Skin epidermis (tissue), 12 donors: ENCODE data around the gene SVEP1.
"Not testable (repeated sequence)": the region's sequence is repeated elsewhere in the genome, so short reads cannot be mapped to it uniquely, and the experiment has no call there.

Source experiments
- H3K27ac ChIP-seq, 21 experiments: fragments of 200-600 bp; sonication (generic) in 11 of 21; one replicate each; pipeline ENCODE4 v1.5.0; 2020; ENCODE audit warnings: mild to moderate bottlenecking in 3 of 21, inconsistent platforms in 2 of 21, moderate library complexity in 2 of 21
- H3K4me3 ChIP-seq, 7 experiments: fragments of 200-600 bp; sonication (generic) in 2 of 7; one replicate each; pipeline ENCODE4 v1.5.0; 2020; ENCODE audit warnings: inconsistent platforms in 2 of 7, mild to moderate bottlenecking in 2 of 7, moderate library complexity in 1 of 7

The SVEP1 gene

DNA sequence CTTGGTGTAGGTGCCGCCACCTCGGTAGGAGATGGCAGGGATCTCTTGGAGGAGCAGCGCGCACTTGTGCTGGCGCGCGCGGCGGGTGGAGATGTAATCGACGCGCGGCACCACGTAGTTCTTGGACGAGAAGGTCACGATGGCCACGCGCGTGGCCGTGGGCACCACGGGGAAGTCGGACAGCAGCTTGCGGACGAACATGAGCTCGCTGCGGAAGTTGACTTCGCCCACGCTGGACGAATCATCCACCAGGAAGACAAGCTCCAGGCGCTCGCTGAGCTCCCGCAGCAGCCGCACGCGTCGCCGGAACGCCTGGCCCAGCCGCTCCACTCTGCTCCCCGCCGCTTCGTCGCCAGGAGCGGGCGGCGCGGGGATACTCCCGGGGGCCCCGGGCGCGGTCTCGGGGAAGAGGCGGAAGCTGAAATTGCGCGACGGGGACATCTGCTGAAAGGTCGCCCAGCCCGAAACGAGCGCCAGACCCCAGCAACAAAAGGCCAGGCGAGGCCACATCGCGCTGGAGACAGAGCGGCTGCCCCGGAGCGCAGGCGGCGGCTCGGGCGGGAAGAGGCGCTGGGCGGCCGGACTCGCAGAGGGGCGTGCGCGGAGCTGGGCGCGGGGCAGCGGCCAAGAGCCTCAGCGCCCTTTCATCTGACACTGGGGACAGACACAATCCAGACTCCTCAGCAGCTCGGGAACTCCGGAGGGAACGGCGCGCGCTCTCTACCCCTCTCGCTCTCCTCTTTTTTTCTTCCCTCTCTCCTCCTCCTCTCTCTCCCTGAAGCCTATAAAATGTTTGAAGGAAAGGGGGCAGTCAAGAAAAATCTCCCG is at the start of gene SVEP1:
SVEP1 (minus strand) TSS at position 708 of the 828 bp plus-strand sequence; CDS start at position 510, 198 bp downstream.
- H3K4me3 ChIP-seq, result peak within 1 kb of the TSS; percentile 21 to 49 (median 37)
- H3K27ac ChIP-seq, result peak within 1 kb of the TSS in 17 of 21 experiments; percentile 41 to 86 (median 68)

DNA sequence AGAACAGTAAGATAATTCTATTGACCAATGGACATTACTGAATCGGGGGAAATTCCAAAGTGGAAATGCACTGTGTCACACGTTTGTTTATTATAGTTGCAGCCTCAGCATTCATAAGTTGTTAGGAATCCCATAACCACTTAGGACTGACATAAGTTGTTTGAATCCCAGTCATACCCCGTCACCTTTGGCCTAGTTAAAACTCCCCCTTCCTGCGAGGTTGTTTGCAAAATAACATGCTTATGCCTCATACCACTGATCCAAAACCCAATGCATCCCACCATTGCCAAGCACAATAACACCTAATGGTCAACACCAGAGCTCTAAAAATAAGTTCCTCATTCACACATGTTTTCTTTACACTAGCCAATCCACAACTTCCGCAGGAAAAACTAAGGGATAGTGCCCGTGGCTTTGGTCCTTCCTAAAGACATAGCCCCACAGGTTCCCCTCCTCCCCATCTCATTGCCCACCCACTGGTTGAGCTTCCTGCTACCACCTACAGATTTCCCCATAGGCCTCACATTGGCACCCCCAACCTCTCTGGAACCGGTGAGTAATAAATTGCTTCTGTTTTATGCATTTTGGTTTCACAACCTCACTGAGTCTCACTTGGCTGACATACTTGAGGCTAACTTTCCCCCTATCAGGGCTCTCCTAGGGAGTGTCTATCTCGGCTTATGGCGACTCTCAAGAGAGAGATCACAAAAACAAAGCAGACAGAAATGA is 46.7 kb upstream of the SVEP1 start:
- H3K4me3 ChIP-seq, result no peak overlapping the region
- H3K27ac ChIP-seq, result no peak overlapping the region

DNA sequence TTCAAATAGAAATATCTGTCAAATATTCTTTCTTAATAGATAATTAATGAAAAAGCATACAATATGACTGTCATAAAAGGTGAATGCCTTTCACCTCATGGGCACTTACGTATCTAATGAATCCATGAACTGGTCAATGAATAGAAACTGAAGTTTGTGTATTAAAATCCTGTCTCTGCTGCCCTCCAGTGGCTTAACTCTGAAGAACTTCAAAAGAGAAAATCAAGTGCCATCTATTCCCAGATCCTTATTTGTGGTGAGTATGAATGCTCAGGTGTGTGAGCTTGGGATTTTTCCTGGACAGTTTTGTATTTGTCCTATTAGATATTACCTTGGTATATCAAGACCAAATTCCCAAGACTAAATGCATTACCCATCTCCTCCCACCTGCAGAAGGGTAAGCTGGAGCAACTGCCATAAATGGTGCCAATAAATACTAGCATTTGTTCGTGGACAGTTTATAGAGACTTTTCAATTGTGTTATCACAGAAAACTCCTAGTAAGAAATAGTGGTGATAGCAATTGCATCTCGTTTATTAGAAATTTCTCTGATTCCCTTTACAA is 44.0 kb upstream of the SVEP1 start:
- no peak overlapping the region for H3K4me3 ChIP-seq
- H3K27ac ChIP-seq, result no peak overlapping the region

DNA sequence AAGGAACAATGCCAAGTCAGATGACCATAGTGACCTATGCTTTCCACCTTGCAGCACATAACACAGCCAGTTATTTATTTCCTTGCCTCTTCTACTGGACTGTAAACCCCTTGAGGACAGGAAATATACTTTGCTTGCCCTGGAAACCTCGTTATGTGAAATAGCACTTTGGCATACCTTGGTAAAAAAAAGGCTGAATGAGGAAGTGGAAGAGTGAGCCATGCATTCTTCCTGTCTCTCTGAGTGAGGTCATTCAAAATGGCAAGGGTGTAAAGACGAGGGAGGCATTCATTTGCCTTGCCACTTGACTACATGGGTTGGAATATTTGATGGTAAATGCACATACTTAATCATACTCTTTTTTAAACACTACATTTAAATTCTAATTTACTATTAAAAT is 42.8 kb upstream of the SVEP1 start:
- no peak overlapping the region for H3K4me3 ChIP-seq
- H3K27ac ChIP-seq, result no peak overlapping the region

DNA sequence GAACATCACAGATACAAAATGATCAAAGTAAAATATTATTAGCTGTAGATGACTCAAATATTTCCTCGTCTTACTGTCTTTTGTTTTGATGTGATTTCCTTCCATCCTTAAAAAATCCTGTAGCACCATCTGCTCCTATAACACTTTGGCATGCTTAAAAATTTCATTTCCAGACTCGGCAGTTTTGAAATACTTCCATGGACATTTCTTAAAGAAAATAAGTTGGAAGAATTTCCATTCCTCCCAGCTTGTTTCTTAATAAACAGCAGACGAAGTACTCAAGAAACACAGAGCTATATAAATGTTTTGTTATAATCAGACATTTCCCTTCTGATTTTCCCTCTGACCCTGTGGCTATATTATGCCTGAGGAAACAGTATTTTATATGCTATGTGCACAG is 41.2 kb upstream of the SVEP1 start:
- Histone ChIP-seq H3K27ac (no peak overlapping the region), H3K4me3 (no peak overlapping the region)

DNA sequence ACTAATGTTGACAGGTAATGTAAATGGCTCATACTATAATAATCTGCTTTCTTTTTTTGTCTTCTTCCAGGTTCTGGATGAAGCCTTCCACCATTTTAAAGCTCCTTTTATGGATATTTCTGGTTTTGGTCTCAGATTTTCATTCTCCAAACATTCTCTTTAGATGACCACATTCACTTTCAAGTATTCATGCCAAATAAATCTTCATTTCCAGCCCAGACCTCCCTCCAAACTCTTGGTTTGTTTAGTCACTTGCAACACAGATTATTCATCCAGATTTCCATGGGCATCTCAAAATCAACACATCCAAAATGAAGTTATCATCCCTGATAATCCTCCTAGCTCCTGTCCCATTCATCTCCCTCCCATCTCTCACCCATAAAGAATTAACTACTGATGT is 40.3 kb upstream of the SVEP1 start:
- H3K4me3 ChIP-seq, result no peak overlapping the region
- no peak overlapping the region for H3K27ac ChIP-seq

DNA sequence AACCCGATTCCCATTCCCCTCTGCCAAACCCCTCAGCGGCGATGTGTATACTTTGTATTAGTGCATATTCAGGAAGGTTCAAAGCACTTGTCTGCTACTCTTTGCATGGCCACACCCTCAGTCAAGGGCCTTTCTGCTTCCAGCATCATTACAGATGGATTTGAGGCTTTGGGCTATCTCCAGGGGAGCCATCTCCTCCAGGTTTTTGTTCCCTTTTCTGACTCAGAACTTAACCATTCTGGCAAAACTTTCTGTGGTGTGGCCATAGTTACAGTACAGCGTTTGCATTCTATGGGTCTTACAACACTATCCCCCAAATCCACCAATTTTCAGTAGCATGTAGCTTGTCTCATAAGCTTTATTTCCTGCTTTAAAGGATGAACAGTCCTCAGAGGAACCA is 36.0 kb upstream of the SVEP1 start:
- Histone ChIP-seq H3K27ac (no peak overlapping the region), H3K4me3 (no peak overlapping the region)

DNA sequence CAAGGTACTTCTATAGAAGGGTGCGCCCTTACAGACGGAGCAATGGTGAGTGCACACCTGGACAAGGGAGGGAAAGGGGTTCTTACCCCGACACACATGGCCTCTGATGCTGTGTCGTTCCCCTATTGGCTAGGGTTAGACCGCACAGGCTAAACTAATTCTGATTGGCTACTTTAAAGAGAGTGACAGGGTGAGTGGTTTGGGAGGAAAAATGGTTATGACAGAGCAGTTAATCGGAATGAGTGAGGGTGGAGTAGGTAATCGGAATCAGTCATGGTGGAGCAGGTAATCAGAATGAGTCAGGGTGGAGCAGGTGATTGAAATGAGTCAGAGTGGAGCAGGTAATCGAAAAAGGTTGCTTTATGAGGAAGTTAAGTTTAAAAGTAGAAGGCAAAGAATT is 35.0 kb upstream of the SVEP1 start:
- H3K27ac ChIP-seq, H3K4me3 ChIP-seq: not testable (repeated sequence)

DNA sequence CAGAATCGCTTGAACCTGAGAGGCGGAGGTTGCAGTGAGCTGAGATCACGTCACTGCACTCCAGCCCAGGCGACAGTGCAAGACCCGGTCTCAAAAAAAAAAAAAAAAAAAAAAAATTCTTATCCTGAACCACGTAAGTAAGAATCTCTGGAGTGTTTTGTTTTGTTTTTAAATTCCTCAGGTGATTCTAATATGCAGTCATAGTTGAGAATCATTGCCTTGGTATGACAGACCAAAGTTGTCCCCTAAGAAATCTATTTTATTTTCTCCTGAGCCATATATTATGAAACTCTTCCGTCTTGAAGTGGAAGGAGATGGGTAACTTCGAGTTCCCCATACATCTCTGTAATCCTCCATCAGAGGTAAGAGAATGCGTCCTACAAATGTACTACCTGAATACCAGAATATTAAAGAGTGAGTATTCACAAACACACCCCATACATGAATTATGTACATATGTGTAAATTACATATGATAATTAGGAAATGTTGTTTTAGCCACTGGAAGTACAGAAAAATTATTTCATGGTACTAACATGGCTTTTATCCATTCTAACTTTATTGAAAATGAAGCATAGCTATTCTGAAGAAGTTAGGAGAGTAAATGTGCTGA is 26.7 kb upstream of the SVEP1 start:
- no peak overlapping the region for H3K4me3 ChIP-seq
- no peak overlapping the region for H3K27ac ChIP-seq

DNA sequence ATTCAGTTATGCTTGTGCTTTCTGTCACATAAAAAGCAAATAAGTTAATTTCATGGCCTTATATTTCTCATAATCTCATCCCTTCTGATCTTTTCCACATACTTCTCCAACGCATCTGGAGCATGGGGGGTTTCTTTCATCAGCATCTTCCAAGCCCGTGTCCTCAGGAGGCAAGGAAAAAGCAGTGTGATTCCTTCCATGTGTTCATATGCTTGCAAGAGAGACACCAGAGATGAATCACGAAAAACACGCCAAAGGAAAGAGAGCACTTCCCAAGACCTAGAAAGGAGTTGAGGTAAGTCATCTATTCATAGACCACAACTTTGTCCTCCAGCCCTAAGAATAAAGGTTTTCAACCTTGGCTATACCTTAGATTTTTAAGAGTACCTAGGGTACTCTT is 26.0 kb upstream of the SVEP1 start:
- Histone ChIP-seq H3K27ac (no peak overlapping the region), H3K4me3 (no peak overlapping the region)

DNA sequence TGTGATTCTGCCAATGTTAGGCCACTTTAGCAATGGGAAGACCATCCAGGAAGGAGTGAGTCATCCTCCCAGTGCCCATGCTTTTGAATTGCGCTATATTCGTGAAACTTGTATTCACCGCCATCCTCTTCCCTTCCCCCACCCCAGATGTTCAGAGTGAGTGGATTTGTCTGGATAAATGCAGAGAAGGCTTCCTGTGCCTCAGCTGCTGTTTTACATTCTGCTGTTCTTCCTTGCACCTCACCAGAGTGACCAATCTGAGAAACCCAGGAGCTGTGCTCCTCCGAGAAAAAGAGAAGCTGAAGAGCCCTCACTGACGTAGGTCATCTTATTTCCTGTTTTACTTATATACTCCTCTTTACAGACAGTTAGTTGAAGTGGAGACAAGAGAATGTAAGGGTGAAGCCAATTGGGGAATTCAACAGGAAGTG is 24.6 kb upstream of the SVEP1 start:
- Histone ChIP-seq H3K4me3 (no peak overlapping the region), H3K27ac (no peak overlapping the region)

DNA sequence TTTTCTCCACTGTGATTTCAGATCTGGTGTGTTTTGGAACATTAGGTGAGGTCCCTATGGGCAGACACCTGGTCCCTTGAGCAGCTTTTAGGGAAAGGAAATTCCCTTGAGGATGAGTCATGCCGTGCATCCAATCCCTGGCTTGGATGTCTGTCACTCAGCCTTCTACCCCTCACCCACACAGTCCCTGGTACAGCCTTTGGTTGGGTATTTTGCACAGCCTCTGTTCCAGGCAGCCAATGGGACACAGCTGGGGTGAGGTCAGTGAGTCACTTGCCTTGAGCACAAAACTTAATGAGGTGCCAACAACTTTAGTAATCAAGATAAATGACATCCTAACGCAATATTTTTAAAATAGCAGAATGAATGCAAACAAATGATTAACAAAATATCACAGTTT is 22.7 kb upstream of the SVEP1 start:
- H3K4me3 ChIP-seq, result no peak overlapping the region

DNA sequence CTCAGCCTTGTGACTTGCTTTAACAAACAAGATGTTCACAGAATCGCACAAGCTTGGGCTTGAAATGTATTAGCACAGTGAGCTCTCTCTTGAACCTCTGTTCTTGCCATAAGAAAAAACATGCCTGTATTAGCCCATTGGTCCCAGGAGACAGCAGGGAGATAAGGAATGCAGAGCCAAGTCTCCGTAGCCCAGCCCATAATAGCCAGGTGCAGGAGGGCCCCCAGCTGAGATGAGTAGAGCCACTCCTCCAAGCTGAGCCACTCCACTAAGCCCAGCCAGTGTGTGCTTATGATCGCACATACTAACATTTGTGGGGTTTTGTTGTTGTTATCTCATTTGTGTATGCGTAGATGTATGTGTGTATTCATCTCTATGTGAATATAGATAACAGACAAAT is 21.6 kb upstream of the SVEP1 start:
- Histone ChIP-seq H3K4me3 (no peak overlapping the region), H3K27ac (no peak overlapping the region)

More for the DNA sequence above, 22.7 kb upstream of the SVEP1 start:
- H3K27ac ChIP-seq, result no peak overlapping the region

DNA sequence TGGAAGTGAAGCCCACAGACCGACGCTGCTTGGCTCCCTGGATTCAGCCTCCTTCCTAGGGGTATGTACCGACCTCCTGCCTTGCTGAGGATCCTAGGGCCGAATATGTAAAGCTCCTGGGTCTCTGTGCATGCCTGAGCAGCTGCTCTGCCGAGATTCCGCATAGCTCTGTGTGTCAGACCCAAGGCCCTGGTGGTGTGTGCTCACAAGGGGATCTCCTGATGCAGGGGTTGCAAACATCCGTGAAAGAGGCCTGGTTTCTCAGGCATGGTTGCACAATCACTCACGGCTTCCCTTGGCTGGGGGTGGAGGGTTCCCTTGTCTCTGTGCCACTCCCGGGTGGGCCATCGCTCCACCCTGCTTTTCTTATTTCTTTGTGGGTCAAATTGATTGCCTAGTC is 19.9 kb upstream of the SVEP1 start:
- H3K27ac ChIP-seq, result no peak overlapping the region
- H3K4me3 ChIP-seq, result no peak overlapping the region

DNA sequence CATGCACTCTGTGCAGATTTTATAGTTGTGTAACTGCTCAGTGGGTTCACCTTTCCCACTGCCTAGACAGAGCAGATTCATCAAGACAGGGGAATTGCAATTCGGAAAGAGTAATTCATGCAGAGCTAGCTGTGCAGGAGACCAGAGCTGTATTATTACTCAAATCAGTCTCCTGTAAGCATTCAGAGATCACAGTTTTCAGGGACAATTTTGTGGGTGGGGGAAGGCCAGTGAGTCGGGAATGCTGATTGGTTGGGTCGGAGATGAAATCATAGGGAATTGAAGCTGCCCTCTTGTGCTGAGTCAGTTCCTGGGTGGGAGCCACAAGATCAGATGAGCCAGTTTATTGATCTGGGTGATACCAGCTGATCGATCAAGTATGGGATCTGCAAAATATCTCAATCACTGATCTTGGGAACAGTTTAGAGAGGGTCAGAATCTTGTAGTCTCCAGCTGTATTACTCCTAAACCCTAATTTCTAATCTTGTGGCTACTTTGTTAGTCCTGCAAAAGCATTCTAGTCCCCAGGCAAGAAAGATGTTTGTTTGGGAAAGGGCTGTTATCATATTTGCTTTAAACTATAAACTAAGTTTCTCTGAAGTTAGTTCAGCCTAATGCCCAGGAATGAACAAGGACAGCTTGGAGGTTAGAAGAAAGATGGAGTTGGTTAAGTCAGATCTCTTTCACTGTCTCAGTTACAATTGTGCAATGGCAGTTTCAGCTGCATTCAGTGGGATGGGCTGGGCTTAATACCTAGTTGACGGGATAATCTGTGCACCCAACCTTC is 12.7 kb upstream of the SVEP1 start:
- no peak overlapping the region for H3K27ac ChIP-seq
- H3K4me3 ChIP-seq, result no peak overlapping the region

DNA sequence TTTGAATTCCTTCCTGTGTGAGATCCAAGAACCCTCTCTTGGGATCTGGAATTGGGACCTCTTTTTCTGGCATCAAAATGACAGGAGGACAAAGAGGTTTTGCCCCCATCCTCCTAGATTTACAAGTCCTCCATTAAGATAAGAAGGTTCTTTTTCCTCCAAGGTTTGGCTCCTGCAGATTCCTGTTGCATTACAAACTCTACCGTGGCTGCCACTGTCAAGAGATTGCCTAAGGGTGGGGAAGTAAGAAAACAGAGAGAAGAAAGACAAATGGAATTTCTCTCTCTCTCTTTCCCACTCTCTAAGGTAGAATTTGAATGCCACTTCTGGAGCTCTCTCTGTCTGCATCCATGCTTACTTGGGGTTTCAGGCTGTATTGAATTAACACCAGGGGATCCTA is 12.0 kb upstream of the SVEP1 start:
- no peak overlapping the region for H3K4me3 ChIP-seq
- H3K27ac ChIP-seq, result no peak overlapping the region

DNA sequence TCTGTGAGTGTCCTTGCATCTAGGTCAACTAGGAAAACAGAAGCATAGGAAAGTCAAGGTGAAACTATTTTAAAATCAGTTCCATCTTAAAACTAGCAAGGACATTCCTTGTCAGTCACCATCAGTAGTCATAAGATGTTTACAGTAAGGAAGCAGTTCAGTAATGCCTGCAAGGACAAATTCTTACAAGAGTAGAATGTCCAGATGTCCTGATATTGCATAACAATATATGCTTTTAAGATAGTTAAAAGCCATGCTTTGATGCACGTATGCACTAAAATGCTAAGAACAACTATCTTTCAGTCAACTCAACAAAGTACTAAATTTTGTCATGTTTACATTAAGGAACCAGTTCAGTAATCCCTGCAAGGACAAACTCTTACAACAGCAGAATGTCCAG is 11.3 kb upstream of the SVEP1 start:
- H3K27ac ChIP-seq, result no peak overlapping the region

DNA sequence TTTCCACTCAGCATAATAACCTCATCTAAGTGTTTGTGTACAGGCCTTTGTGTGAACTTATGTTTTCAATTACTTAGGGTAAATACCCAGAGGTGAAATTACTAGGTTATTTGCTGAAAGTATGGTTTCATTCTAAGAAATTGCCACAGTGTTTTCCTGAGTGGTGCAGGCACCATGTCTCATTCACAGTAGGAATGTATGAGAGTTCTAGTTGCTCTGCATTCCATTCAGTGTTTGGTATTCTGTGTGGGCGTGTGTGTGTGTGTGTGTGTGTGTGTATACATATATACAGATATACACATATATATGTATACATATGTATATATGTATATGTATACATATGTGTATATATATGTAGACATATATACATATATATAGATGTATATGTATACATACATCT is 8.8 kb upstream of the SVEP1 start:
- Histone ChIP-seq H3K4me3 (no peak overlapping the region), H3K27ac (no peak overlapping the region)

More for the DNA sequence above, 11.3 kb upstream of the SVEP1 start:
- H3K4me3 ChIP-seq, result no peak overlapping the region

DNA sequence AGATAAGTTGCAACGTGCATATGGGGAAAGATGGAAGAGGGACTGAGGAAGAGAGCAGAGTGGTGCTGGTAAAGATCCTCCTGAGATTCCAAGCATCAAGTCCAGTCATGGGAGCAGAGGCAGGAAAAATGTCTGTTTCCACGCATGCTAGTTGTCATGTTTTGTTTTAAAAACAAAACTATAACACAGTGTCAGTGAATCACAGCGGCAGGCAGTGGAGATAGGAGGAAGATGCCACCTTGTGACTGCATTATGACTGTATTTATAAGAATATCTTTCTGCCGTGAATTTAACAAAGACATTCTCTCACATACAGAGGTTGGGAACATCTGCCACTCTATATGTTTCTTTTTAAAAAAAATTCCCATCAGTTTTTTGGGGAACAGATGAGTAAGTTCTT is 3.7 kb upstream of the SVEP1 start:
- no peak overlapping the region for H3K4me3 ChIP-seq

DNA sequence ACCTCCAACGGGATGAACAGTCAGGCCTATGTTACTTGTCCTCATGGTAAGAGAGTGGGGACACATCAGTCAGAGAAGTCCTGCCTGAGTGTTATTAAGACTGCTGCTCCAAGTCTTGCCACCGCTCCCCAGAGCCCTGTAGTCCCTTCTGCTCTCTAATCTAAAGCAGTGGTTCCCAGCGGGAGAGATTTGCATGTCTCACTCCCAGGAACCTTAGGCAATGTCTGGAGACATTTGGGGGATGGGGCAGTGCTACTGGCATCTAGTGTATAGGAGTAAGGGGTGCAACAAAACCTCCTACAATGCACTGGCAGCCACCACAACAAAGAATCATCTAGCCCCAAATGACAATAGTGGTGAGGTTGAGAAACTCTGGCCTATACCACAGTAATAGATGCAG is 2.6 kb upstream of the SVEP1 start:
- Histone ChIP-seq H3K27ac (no peak overlapping the region), H3K4me3 (no peak overlapping the region)

More for the DNA sequence above, 3.7 kb upstream of the SVEP1 start:
- no peak overlapping the region for H3K27ac ChIP-seq
